Prostate gland (tissue), 2 donors: ENCODE results near the gene PLA2G4A. TPM values are rescaled to one million over a fixed set of nuclear protein-coding genes. Genes with fewer than 3 reads are reported as not detected.

Experiments used
- DNase-seq: peaks from one replicate; pipeline ENCODE4 v3.0.0-alpha.2; 2019; ENCODE audit warnings: low spot score
- H3K27ac ChIP-seq, 2 donors: fragments of 200-600 bp; sonication (generic); 2 replicates each; pipeline ENCODE4 v1.5.1; 2017 to 2019
- H3K27me3 ChIP-seq: fragments of 200-600 bp; sonication (generic); replicated peaks from 2 replicates; pipeline ENCODE4 v1.5.1; 2019; ENCODE audit not compliant: insufficient read depth
- H3K36me3 ChIP-seq, 2 donors: fragments of 200-600 bp; sonication (generic); 1 replicate in 1 of 2; 2 replicates in 1 of 2; pipeline versions ENCODE4 v1.5.1 to v1.8.1; 2017 to 2019
- H3K4me1 ChIP-seq: fragments of 200-600 bp; sonication (generic); replicated peaks from 2 replicates; pipeline ENCODE4 v1.5.1; 2019
- H3K4me3 ChIP-seq, 2 donors: fragments of 200-600 bp; sonication (generic); 2 replicates each; pipeline ENCODE4 v1.5.1; 2017 to 2019
- H3K9me3 ChIP-seq: fragments of 200-600 bp; sonication (generic); 2 replicates; pipeline ENCODE4 v1.5.1; 2017
- POLR2A ChIP-seq: fragments of 450-650 bp; IDR thresholded peaks from one replicate; pipeline ENCODE4 v1.6.1; 2016; ENCODE audit warnings: antibody characterized with exemption, mild to moderate bottlenecking
- POLR2AphosphoS5 ChIP-seq: sonication (generic); formaldehyde crosslinking; IDR thresholded peaks from one replicate; pipeline ENCODE4 v1.6.1; 2017; ENCODE audit warnings: antibody characterized with exemption
- WGBS: methylation state at CpG from one replicate; pipeline ENCODE4 v1.1.5; 2018; 5-methylcytosine and 5-hydroxymethylcytosine counted together
- intact Hi-C: fragments of 100-400 bp; cut with DNase I; formaldehyde crosslinking; loops from one replicate; pipeline ENCODE4 v1.14.2; 2022
- total RNA-seq, 2 donors: library from RNA; depleted of rRNA; stranded (reverse); fragments of >200 nt; gene quantifications; one replicate each; pipeline ENCODE4 v1.1.0, GENCODE V29; 2016
- TF ChIP-seq, protein P1 (sequence below), 4 experiments: fragments of 200-600 bp in 2 of 4; fragments of 450-650 bp in 2 of 4; sonication (generic) in 2 of 4; IDR thresholded peaks; 1 replicate in 3 of 4; 2 replicates in 1 of 4; pipeline ENCODE4 v1.5.1; 2016 to 2019; ENCODE audit warnings: antibody characterized with exemption in 4 of 4, mild to moderate bottlenecking in 2 of 4, moderate library complexity in 2 of 4

PLA2G4A gene
- total RNA-seq, 2 donors from 2014 or later, result 6.1 to 8.8 TPM

GRCh38 chr1:186829686-186830587 lies 1.2 kb downstream of the PLA2G4A start:
- Histone ChIP-seq H3K9me3 (no peaks in the 10 kb centered on the region), H3K4me1 (no peaks in the 10 kb centered on the region), H3K27me3 (no peaks in the 10 kb centered on the region), H3K27ac (no peak overlapping the region), H3K4me3 (peak overlapping the region; percentile 49 to 59), H3K36me3 (no peaks in the 10 kb centered on the region)
- intact Hi-C loops, result no loop called here
- DNase-seq, result no peak
- TF ChIP-seq POLR2A (no peak), POLR2AphosphoS5 (no peak)
- TF ChIP-seq, protein P1, sequence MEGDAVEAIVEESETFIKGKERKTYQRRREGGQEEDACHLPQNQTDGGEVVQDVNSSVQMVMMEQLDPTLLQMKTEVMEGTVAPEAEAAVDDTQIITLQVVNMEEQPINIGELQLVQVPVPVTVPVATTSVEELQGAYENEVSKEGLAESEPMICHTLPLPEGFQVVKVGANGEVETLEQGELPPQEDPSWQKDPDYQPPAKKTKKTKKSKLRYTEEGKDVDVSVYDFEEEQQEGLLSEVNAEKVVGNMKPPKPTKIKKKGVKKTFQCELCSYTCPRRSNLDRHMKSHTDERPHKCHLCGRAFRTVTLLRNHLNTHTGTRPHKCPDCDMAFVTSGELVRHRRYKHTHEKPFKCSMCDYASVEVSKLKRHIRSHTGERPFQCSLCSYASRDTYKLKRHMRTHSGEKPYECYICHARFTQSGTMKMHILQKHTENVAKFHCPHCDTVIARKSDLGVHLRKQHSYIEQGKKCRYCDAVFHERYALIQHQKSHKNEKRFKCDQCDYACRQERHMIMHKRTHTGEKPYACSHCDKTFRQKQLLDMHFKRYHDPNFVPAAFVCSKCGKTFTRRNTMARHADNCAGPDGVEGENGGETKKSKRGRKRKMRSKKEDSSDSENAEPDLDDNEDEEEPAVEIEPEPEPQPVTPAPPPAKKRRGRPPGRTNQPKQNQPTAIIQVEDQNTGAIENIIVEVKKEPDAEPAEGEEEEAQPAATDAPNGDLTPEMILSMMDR (IDR thresholded peaks at IDR 0.05), result no peak
- 71% methylated on average over 14 of the region's 14 CpGs for WGBS

GRCh38 chr1:186831168-186831567 lies 2.4 kb downstream of the PLA2G4A start:
- intact Hi-C loops, result no loop called here
- H3K4me1 ChIP-seq, result no peaks in the 10 kb centered on the region
- H3K4me3 ChIP-seq, result no peak overlapping the region
- TF ChIP-seq, protein P1 (IDR thresholded peaks at IDR 0.05), result no peak
- no peak for TF ChIP-seq POLR2AphosphoS5
- no peak for TF ChIP-seq POLR2A
- no peaks in the 10 kb centered on the region for H3K36me3 ChIP-seq
- DNase-seq, result no peak
- no peaks in the 10 kb centered on the region for H3K9me3 ChIP-seq
- no peak overlapping the region for H3K27ac ChIP-seq
- H3K27me3 ChIP-seq, result no peaks in the 10 kb centered on the region
- WGBS, result 89% methylated on average over 2 of the region's 2 CpGs

- H3K4me3 ChIP-seq, result no peak overlapping the region
- intact Hi-C loops, result no loop called here
- no peak for DNase-seq
- TF ChIP-seq POLR2A (no peak), POLR2AphosphoS5 (no peak)
- TF ChIP-seq, protein P1 (IDR thresholded peaks at IDR 0.05), result no peak
- no peak overlapping the region for H3K27ac ChIP-seq
- H3K36me3 ChIP-seq, result no peaks in the 10 kb centered on the region
- no peaks in the 10 kb centered on the region for H3K9me3 ChIP-seq
- H3K4me1 ChIP-seq, result no peaks in the 10 kb centered on the region
- no peaks in the 10 kb centered on the region for H3K27me3 ChIP-seq
- 90% methylated on average over 4 of the region's 4 CpGs for WGBS
Observed at GRCh38 chr1:186834399-186834958, 5.7 kb downstream of the PLA2G4A start.

DNA sequence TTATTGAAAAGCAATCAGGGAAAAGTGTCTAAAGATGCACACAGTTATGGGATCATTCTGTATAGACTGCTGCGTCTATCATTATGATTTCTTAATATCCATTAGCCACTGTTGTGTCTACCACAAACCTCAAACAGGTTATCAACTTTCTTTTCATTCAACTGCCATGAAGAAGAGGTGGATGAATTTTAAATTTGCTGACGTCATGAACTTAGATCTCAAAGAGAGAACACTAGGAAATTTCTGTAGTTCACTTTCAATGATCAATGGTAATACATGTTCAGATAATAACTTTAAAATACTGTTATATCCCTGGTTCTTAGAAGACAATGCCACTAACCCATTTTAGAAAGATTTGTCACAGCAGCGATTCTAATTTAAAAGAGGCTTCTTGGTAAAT lies 6.7 kb downstream of the PLA2G4A start:
- Histone ChIP-seq H3K27me3 (no peaks in the 10 kb centered on the region), H3K4me3 (no peak overlapping the region), H3K27ac (no peak overlapping the region), H3K9me3 (no peaks in the 10 kb centered on the region), H3K4me1 (no peaks in the 10 kb centered on the region), H3K36me3 (no peaks in the 10 kb centered on the region)
- no peak for TF ChIP-seq POLR2AphosphoS5
- TF ChIP-seq, protein P1 (IDR thresholded peaks at IDR 0.05), result no peak
- TF ChIP-seq POLR2A, result no peak
- WGBS, result 91% methylated on average over 3 of the region's 3 CpGs
- DNase-seq, result no peak
- intact Hi-C loops, result no loop called here
